ENCODE results near the gene TIMM23. TPM values are rescaled to one million over a fixed set of nuclear protein-coding genes. Genes with fewer than 3 reads are reported as not detected.
"Not testable (repeated sequence)": the region's sequence is repeated elsewhere in the genome, so short reads cannot be mapped to it uniquely, and the experiment has no call there.

TIMM23 gene
- total and polyA plus RNA-seq, 10 of the 15 experiments (the other 5 are each of a cell fraction or from before 2014, with no cell fraction given), result 90.0 to 228 (median 120) TPM

DNA sequence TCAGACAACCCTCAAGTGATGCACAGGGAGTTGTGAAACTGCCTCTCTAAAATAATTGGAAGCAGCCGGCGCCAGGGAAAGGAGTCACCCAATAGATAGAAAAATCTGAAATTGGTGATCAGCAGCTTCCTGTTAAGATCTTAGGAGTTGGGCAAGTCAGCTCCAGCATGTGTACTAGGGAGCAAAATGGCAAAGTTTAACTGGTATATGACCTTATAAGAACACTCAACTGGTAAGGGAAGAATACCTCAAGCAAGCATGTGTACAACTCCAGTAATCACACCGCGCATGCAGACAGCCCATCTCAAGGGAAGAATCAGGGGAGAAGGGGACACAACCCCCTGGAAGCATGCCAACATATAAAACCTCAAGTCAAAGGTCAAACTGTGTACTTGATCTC, 17.9 kb upstream of the TIMM23 start:
- H3K27ac ChIP-seq (ENCODE audit: control insufficient read depth, insufficient read depth); in situ Hi-C loops (cut with MboI); POLR2A ChIA-PET; FAIRE-seq; CTCF ChIA-PET; H3K27me3 ChIP-seq (replicated peaks in 1 of 2; ENCODE audit: control insufficient read depth in 2 of 2, insufficient read depth in 2 of 2, low read length in 1 of 2); ATAC-seq; DNase-seq (ENCODE audit: low read depth, low spot score); H3K4me2 ChIP-seq (ENCODE audit: control insufficient read depth, insufficient read depth); SMC1A ChIA-PET (ENCODE audit: uncharacterized antibody, unreplicated experiment); H3K9ac ChIP-seq (ENCODE audit: control insufficient read depth, insufficient read depth, low read length); RAD21 ChIA-PET (ENCODE audit: unreplicated experiment); H3K9me3 ChIP-seq (replicated peaks; ENCODE audit: control insufficient read depth, insufficient read depth, low read length); H4K20me1 ChIP-seq (ENCODE audit: control insufficient read depth, insufficient read depth); H2AFZ ChIP-seq (ENCODE audit: control insufficient read depth, low read depth, low read length); H3K4me3 ChIP-seq; H3K79me2 ChIP-seq (ENCODE audit: control insufficient read depth, insufficient read depth, low read length); H3K36me3 ChIP-seq (ENCODE audit: control insufficient read depth in 2 of 2, insufficient read depth in 2 of 2, low read length in 1 of 2); H3K4me1 ChIP-seq (ENCODE audit: control insufficient read depth, insufficient read depth, low read length); BruUV-seq (replicated peaks): not testable (repeated sequence)
- 98% methylated on average over 4 of the region's 4 CpGs for WGBS (ENCODE audit: insufficient coverage, insufficient replicate concordance, low lambda C conversion rate, missing lambda C conversion rate)
- intact Hi-C loops (cut with micrococcal nuclease; ENCODE audit: unreplicated experiment), result loop anchor here (10.0 kb wide), 1 partner anchor 950 kb away; the partner anchor contains the start of gene ZNF22

DNA sequence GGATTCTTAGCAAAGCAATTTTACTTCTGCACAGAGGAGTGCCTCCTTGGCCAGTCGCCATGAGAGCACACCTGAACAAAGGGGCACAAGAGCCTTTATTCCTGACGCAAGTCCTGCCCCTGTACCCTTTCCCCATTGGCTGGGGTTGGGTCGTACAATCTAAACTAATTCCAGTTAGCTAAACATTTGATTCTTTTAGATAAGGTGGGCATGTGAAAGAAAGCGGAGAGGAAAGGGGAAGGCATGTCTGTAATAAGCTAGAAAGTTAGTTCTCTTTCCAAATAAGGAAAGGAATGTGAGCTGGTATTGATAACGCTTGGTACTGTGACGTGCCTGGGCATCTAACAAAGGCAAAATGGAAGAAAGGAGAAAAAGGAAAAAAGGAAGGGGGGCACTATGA, 15.7 kb upstream of the TIMM23 start:
- H3K27me3 ChIP-seq (replicated peaks in 1 of 2; ENCODE audit: control insufficient read depth in 2 of 2, insufficient read depth in 2 of 2, low read length in 1 of 2); DNase-seq (ENCODE audit: low read depth, low spot score); H3K36me3 ChIP-seq (ENCODE audit: control insufficient read depth in 2 of 2, insufficient read depth in 2 of 2, low read length in 1 of 2); CTCF ChIA-PET; POLR2A ChIA-PET; H4K20me1 ChIP-seq (ENCODE audit: control insufficient read depth, insufficient read depth); H3K4me1 ChIP-seq (ENCODE audit: control insufficient read depth, insufficient read depth, low read length); ATAC-seq; H3K9ac ChIP-seq (ENCODE audit: control insufficient read depth, insufficient read depth, low read length); SMC1A ChIA-PET (ENCODE audit: uncharacterized antibody, unreplicated experiment); BruUV-seq (replicated peaks); H3K4me3 ChIP-seq; RAD21 ChIA-PET (ENCODE audit: unreplicated experiment); H3K27ac ChIP-seq (ENCODE audit: control insufficient read depth, insufficient read depth); H3K79me2 ChIP-seq (ENCODE audit: control insufficient read depth, insufficient read depth, low read length); H3K9me3 ChIP-seq (replicated peaks; ENCODE audit: control insufficient read depth, insufficient read depth, low read length); in situ Hi-C loops (cut with MboI); H2AFZ ChIP-seq (ENCODE audit: control insufficient read depth, low read depth, low read length); FAIRE-seq; H3K4me2 ChIP-seq (ENCODE audit: control insufficient read depth, insufficient read depth): not testable (repeated sequence)
- WGBS (ENCODE audit: insufficient coverage, insufficient replicate concordance, low lambda C conversion rate, missing lambda C conversion rate), result 95% methylated on average over 4 of the region's 6 CpGs
- intact Hi-C loops (cut with micrococcal nuclease; ENCODE audit: unreplicated experiment), result loop anchor here (10.0 kb wide), 1 partner anchor 952 kb away; the partner anchor contains the start of gene ZNF22

DNA sequence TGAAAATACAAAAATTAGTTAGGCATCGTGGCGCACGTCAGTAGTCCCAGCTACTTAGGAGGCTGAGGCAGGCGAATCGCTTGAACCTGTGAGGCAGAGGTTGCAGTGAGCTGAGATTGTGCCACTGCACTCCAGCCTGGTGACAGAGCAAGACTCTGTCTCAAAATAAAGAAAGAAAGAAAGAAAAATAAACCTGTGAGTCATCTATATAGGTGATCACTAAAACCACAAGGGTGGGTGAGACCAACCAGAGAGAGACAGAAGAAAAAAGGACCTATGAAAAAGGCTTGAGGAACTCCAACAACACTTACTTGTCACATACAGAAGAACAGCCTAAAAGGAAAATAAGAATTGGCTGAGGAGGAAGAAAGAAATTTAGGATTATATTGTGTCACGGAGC, 14.4 kb upstream of the TIMM23 start:
- in situ Hi-C loops (cut with MboI); H3K27me3 ChIP-seq (replicated peaks in 1 of 2; ENCODE audit: control insufficient read depth in 2 of 2, insufficient read depth in 2 of 2, low read length in 1 of 2); SMC1A ChIA-PET (ENCODE audit: uncharacterized antibody, unreplicated experiment); POLR2A ChIA-PET; ATAC-seq; H3K9me3 ChIP-seq (replicated peaks; ENCODE audit: control insufficient read depth, insufficient read depth, low read length); H3K9ac ChIP-seq (ENCODE audit: control insufficient read depth, insufficient read depth, low read length); FAIRE-seq; BruUV-seq (replicated peaks); H3K4me3 ChIP-seq; CTCF ChIA-PET; H3K4me1 ChIP-seq (ENCODE audit: control insufficient read depth, insufficient read depth, low read length); H3K79me2 ChIP-seq (ENCODE audit: control insufficient read depth, insufficient read depth, low read length); H3K36me3 ChIP-seq (ENCODE audit: control insufficient read depth in 2 of 2, insufficient read depth in 2 of 2, low read length in 1 of 2); H3K4me2 ChIP-seq (ENCODE audit: control insufficient read depth, insufficient read depth); H3K27ac ChIP-seq (ENCODE audit: control insufficient read depth, insufficient read depth); DNase-seq (ENCODE audit: low read depth, low spot score); H2AFZ ChIP-seq (ENCODE audit: control insufficient read depth, low read depth, low read length); H4K20me1 ChIP-seq (ENCODE audit: control insufficient read depth, insufficient read depth); RAD21 ChIA-PET (ENCODE audit: unreplicated experiment): not testable (repeated sequence)
- intact Hi-C loops (cut with micrococcal nuclease; ENCODE audit: unreplicated experiment), result loop anchor here (10.0 kb wide), 1 partner anchor 953 kb away; the partner anchor contains the start of gene ZNF22
- WGBS (ENCODE audit: insufficient coverage, insufficient replicate concordance, low lambda C conversion rate, missing lambda C conversion rate), result 97% methylated on average over 6 of the region's 6 CpGs

- H3K9me3 ChIP-seq (replicated peaks; ENCODE audit: control insufficient read depth, insufficient read depth, low read length); H2AFZ ChIP-seq (ENCODE audit: control insufficient read depth, low read depth, low read length); H3K4me2 ChIP-seq (ENCODE audit: control insufficient read depth, insufficient read depth); H3K79me2 ChIP-seq (ENCODE audit: control insufficient read depth, insufficient read depth, low read length); FAIRE-seq; in situ Hi-C loops (cut with MboI); SMC1A ChIA-PET (ENCODE audit: uncharacterized antibody, unreplicated experiment); BruUV-seq (replicated peaks); H3K27ac ChIP-seq (ENCODE audit: control insufficient read depth, insufficient read depth); H4K20me1 ChIP-seq (ENCODE audit: control insufficient read depth, insufficient read depth); DNase-seq (ENCODE audit: low read depth, low spot score); H3K36me3 ChIP-seq (ENCODE audit: control insufficient read depth in 2 of 2, insufficient read depth in 2 of 2, low read length in 1 of 2); POLR2A ChIA-PET; H3K4me3 ChIP-seq; ATAC-seq; RAD21 ChIA-PET (ENCODE audit: unreplicated experiment); intact Hi-C loops (cut with micrococcal nuclease; ENCODE audit: unreplicated experiment); CTCF ChIA-PET; H3K9ac ChIP-seq (ENCODE audit: control insufficient read depth, insufficient read depth, low read length); H3K27me3 ChIP-seq (replicated peaks in 1 of 2; ENCODE audit: control insufficient read depth in 2 of 2, insufficient read depth in 2 of 2, low read length in 1 of 2); H3K4me1 ChIP-seq (ENCODE audit: control insufficient read depth, insufficient read depth, low read length): not testable (repeated sequence)
- WGBS (ENCODE audit: insufficient coverage, insufficient replicate concordance, low lambda C conversion rate, missing lambda C conversion rate), result 89% methylated on average over 6 of the region's 6 CpGs
Measured at GRCh38 chr10:45962686-45963452, 9.4 kb upstream of the TIMM23 start.
